B cell (primary cell): ENCODE results near the gene TAS2R60. TPM values are rescaled to one million over a fixed set of nuclear protein-coding genes. Genes with fewer than 3 reads are reported as not detected.

Source experiments
- ATAC-seq: fragments of 200-7000 bp; cut with Tn5 transposase; one replicate; pipeline ENCODE4 v1.10.0; 2021; ENCODE audit warnings: low read depth, mild to moderate bottlenecking, moderate number of reproducible peaks, moderate library complexity
- CTCF ChIA-PET: fragments of 350-600 bp; sonication (Branson Sonifier 250); formaldehyde crosslinking; loops from one replicate; lab custom pipeline; 2021; ENCODE audit warnings: antibody characterized with exemption, inconsistent platforms; lab: Charles Lee
- POLR2A ChIA-PET: fragments of 350-600 bp; sonication (Branson Sonifier 250); formaldehyde crosslinking; loops from one replicate; lab custom pipeline; 2021; ENCODE audit warnings: antibody characterized with exemption; lab: Charles Lee
- DNase-seq: peaks from one replicate; pipeline ENCODE4 v3.0.0; 2013
- H2AFZ ChIP-seq: 2 replicates; pipeline ENCODE4 v1.6.1; 2012; ENCODE audit warnings: mild to moderate bottlenecking, low read depth, low read length; ENCODE audit not compliant: insufficient read depth, poor library complexity, severe bottlenecking
- H3K27ac ChIP-seq, 2 donors: 1 replicate in 1 of 2; 2 replicates in 1 of 2; pipeline ENCODE4 v1.5.1; 2012 to 2013; ENCODE audit warnings: low read length in 2 of 2, mild to moderate bottlenecking in 2 of 2, moderate library complexity in 1 of 2
- H3K27me3 ChIP-seq, 4 experiments: fragments of 200-600 bp in 1 of 4; sonication (generic) in 1 of 4; replicated peaks in 1 of 4; 1 replicate in 2 of 4; 2 replicates in 2 of 4; pipeline versions ENCODE4 v1.6.1 to v1.7.0; 2013 to 2016; ENCODE audit warnings: low read length in 3 of 4, mild to moderate bottlenecking in 2 of 4, mixed read lengths in 1 of 4, moderate library complexity in 1 of 4; ENCODE audit not compliant: insufficient read depth in 4 of 4, control insufficient read depth in 3 of 4; ENCODE audit errors: control extremely low read depth in 1 of 4
- H3K36me3 ChIP-seq, 2 experiments: replicated peaks in 1 of 2; 1 replicate in 1 of 2; 2 replicates in 1 of 2; pipeline versions ENCODE4 v1.6.1 to v1.7.1; 2013; ENCODE audit warnings: low read length in 1 of 2; ENCODE audit not compliant: insufficient read depth in 2 of 2, control insufficient read depth in 1 of 2; ENCODE audit errors: control extremely low read depth in 1 of 2, extremely low read depth in 1 of 2
- H3K4me1 ChIP-seq, 2 donors: fragments of 200-600 bp in 1 of 2; sonication (generic) in 1 of 2; 1 replicate in 1 of 2; 2 replicates in 1 of 2; pipeline versions ENCODE4 v1.5.1 to v1.6.1; 2013 to 2017; ENCODE audit warnings: low read length in 2 of 2; ENCODE audit not compliant: control insufficient read depth in 2 of 2, insufficient read depth in 2 of 2
- H3K4me2 ChIP-seq: replicated peaks from 2 replicates; pipeline ENCODE3; 2012; ENCODE audit warnings: mild to moderate bottlenecking, low read depth, low read length; ENCODE audit not compliant: poor library complexity, severe bottlenecking
- H3K4me3 ChIP-seq, 5 experiments: fragments of 200-600 bp in 1 of 5; sonication (generic) in 1 of 5; 1 replicate in 3 of 5; 2 replicates in 2 of 5; pipeline versions ENCODE4 v1.5.1 to v1.7.0; 2011 to 2016; ENCODE audit warnings: low read length in 4 of 5, mild to moderate bottlenecking in 4 of 5, low read depth in 2 of 5, control low read depth in 1 of 5, moderate library complexity in 1 of 5; ENCODE audit not compliant: insufficient read depth in 1 of 5; ENCODE audit errors: control extremely low read depth in 1 of 5, extremely low read depth in 1 of 5
- H3K79me2 ChIP-seq: fragments of 200-600 bp; sonication (generic); one replicate; pipeline ENCODE4 v1.6.0; 2016; ENCODE audit warnings: low read length; ENCODE audit not compliant: control insufficient read depth, insufficient read depth
- H3K9ac ChIP-seq: fragments of 200-600 bp; sonication (generic); 2 replicates; pipeline ENCODE4 v1.6.1; 2017; ENCODE audit warnings: mild to moderate bottlenecking, low read length, moderate library complexity
- H3K9me3 ChIP-seq, 3 donors: one replicate each; pipeline versions ENCODE4 v1.6.1 to v1.7.1; 2013; ENCODE audit warnings: low read length in 2 of 3; ENCODE audit not compliant: control insufficient read depth in 2 of 3, insufficient read depth in 1 of 3; ENCODE audit errors: control extremely low read depth in 1 of 3
- H4K20me1 ChIP-seq: 2 replicates; pipeline ENCODE4 v1.6.0; 2012; ENCODE audit warnings: mild to moderate bottlenecking, low read length; ENCODE audit not compliant: insufficient read depth, control insufficient read depth, poor library complexity, severe bottlenecking
- H3K27ac Mint-ChIP-seq: one replicate; pipeline ENCODE4 v1.8.0; 2021; ENCODE audit warnings: mixed read lengths
- H3K27me3 Mint-ChIP-seq: one replicate; pipeline ENCODE4 v1.8.0; 2021; ENCODE audit warnings: mixed read lengths
- H3K4me1 Mint-ChIP-seq: one replicate; pipeline ENCODE4 v1.8.0; 2021; ENCODE audit warnings: mixed read lengths
- H3K4me3 Mint-ChIP-seq: one replicate; pipeline ENCODE4 v1.8.0; 2021; ENCODE audit warnings: mixed read lengths
- H3K9me3 Mint-ChIP-seq: one replicate; pipeline ENCODE4 v1.8.0; 2022; ENCODE audit warnings: mixed read lengths; ENCODE audit not compliant: insufficient read depth
- EZH2 ChIP-seq: IDR thresholded peaks from 2 replicates; pipeline ENCODE4 v1.6.1; 2012; ENCODE audit warnings: borderline replicate concordance, low read depth, mild to moderate bottlenecking, moderate library complexity, low read length; ENCODE audit not compliant: insufficient read depth, poor library complexity, severe bottlenecking
- WGBS: methylation state at CpG from one replicate; pipeline ENCODE4 v1.1.5; 2013; ENCODE audit warnings: missing lambda C conversion rate; ENCODE audit not compliant: insufficient coverage; 5-methylcytosine and 5-hydroxymethylcytosine counted together
- intact Hi-C: fragments of 100-400 bp; cut with micrococcal nuclease; formaldehyde crosslinking; loops from one replicate; pipeline ENCODE4 v1.10.0; 2022
- polyA plus RNA-seq: library from polyadenylated mRNA; depleted of rRNA; stranded (reverse); fragments of >200 nt; gene quantifications from 2 replicates; pipeline ENCODE4 v1.2.3, GENCODE V29; 2012
- total RNA-seq, 2 donors: library from RNA; stranded (reverse); fragments of 120-200 nt in 1 of 2; gene quantifications; 1 replicate in 1 of 2; 2 replicates in 1 of 2; pipeline versions ENCODE4 v1.2.3 to v1.2.4, GENCODE V29; 2013 to 2022
- TF ChIP-seq, protein P1 (sequence below): fragments of 200-600 bp; IDR thresholded peaks from one replicate; pipeline ENCODE4 v1.8.0; 2022; ENCODE audit warnings: antibody characterized with exemption, mild to moderate bottlenecking

The TAS2R60 gene
- total and polyA plus RNA-seq, 2 donors (not counting 1 experiment from before 2014, with no cell fraction given) = not detected

DNA sequence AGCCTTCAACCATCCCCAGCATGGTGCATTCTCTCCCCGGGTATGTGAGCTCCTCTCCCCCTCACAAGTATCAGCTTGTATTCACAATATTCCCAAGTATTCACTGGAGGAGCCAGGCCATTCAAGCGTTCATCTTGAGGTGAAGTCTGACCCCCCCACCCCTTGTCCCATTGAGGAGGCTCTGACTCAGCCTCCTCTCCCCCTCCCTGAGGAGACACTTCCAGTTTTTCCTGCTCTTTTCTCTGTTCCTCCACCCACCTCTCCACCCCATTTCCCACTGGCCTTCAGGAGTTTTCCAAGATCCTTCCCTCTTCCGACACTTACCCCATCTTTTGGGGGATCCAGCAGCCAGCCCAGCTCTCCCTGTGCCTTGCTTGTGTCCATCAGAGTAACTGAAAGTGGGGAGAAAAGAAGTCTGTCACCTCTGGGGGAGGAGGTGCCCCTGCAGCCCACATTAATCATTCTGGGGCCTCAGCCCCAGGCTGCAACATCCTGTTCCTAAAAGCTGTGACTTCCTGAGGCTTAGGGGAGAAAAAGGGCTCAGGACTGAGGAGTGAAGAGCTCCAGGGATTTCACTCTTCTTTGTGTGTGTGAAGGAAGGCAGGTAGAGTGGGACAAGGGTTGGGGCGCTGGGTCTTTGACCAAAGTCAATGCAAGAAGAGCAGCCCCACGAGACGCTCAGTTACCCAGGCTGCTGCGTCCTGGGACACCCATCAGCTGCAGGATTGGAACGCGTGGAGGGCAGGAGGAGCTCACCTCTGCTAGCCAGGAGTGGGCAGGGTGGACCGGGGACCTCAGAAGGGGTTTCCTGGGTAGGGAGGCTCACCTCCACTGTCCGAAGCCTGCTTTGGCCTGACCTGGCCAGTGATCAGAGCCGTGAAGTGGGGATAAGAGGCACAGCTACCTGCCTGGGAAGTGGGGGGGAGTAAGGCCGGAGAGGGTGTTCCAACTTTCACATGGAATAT lies 35.7 kb upstream of the TAS2R60 start:
- Histone ChIP-seq H3K4me1 (peaks cover 27 to 29% of the 10 kb centered on the region in 2 donors), H4K20me1 (no peaks in the 10 kb centered on the region), H3K9me3 (no peaks in the 10 kb centered on the region), H3K4me3 (no peak overlapping the region), H3K4me2 (peak overlapping the region; percentile 76), H3K27me3 (peaks cover 0 to 28% (median 13%) of the 10 kb centered on the region in 4 experiments), H3K79me2 (no peaks in the 10 kb centered on the region), H3K9ac (no peak overlapping the region), H3K36me3 (no peaks in the 10 kb centered on the region), H2AFZ (peak overlapping the region; percentile 57), H3K27ac (no peak overlapping the region)
- Mint-ChIP-seq H3K27ac (no peak overlapping the region), H3K9me3 (no peaks in the 10 kb centered on the region), H3K27me3 (peaks cover 24% of the 10 kb centered on the region), H3K4me3 (peak overlapping the region; percentile 69), H3K4me1 (peaks cover 29% of the 10 kb centered on the region)
- POLR2A ChIA-PET = interaction anchor here (1.0 to 1.4 kb wide), 2 partner anchors 26 to 27 kb away, joined by 3 to 4 read pairs; no protein-coding TSS in a partner anchor
- intact Hi-C loops = loop anchor here (2.0 kb wide), 1 partner anchor 27 kb away; the partner anchor contains the start of gene ZYX
- ATAC-seq = no peak
- TF ChIP-seq, protein P1, sequence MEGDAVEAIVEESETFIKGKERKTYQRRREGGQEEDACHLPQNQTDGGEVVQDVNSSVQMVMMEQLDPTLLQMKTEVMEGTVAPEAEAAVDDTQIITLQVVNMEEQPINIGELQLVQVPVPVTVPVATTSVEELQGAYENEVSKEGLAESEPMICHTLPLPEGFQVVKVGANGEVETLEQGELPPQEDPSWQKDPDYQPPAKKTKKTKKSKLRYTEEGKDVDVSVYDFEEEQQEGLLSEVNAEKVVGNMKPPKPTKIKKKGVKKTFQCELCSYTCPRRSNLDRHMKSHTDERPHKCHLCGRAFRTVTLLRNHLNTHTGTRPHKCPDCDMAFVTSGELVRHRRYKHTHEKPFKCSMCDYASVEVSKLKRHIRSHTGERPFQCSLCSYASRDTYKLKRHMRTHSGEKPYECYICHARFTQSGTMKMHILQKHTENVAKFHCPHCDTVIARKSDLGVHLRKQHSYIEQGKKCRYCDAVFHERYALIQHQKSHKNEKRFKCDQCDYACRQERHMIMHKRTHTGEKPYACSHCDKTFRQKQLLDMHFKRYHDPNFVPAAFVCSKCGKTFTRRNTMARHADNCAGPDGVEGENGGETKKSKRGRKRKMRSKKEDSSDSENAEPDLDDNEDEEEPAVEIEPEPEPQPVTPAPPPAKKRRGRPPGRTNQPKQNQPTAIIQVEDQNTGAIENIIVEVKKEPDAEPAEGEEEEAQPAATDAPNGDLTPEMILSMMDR = no peak
- no peak for TF ChIP-seq EZH2
- CTCF ChIA-PET = interaction anchor here (1.7 to 3.0 kb wide), 4 partner anchors 9 to 192 kb away, joined by 4 to 23 read pairs (median 16); no protein-coding TSS in a partner anchor
- DNase-seq = no peak
- WGBS = 17% methylated on average over 12 of the region's 13 CpGs
